NB4 (cell line): Measurements from ENCODE around the gene TST.

ENCODE experiments used
- DNase-seq: peaks from one replicate; pipeline ENCODE4 v3.0.0; 2010; ENCODE audit warnings: low read depth
- H3K4me3 ChIP-seq: one replicate; pipeline ENCODE4 v1.5.1; 2011; ENCODE audit warnings: mild to moderate bottlenecking, low read depth, low read length, moderate library complexity
- CTCF ChIP-seq: IDR thresholded peaks from one replicate; pipeline ENCODE4 v1.5.1; 2012; ENCODE audit warnings: low read depth, low read length
- MYC ChIP-seq: IDR thresholded peaks from 2 replicates; pipeline ENCODE4 v1.6.1; 2011; ENCODE audit warnings: low read depth, low read length
- POLR2A ChIP-seq: IDR thresholded peaks from 2 replicates; pipeline ENCODE4 v1.6.1; 2011; ENCODE audit warnings: mild to moderate bottlenecking; ENCODE audit not compliant: insufficient read length; ENCODE audit errors: extremely low read depth
- TF ChIP-seq, protein P1 (sequence below): IDR thresholded peaks from 2 replicates; pipeline ENCODE4 v1.6.1; 2011; ENCODE audit warnings: low read depth, low read length

TST gene

GRCh38 chr22:37022483-37023337 is 3.5 kb upstream of the TST start:
- no peak overlapping the region for H3K4me3 ChIP-seq
- TF ChIP-seq POLR2A: no peak
- TF ChIP-seq, protein P1, sequence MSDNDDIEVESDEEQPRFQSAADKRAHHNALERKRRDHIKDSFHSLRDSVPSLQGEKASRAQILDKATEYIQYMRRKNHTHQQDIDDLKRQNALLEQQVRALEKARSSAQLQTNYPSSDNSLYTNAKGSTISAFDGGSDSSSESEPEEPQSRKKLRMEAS: no peak
- TF ChIP-seq CTCF: no peak
- TF ChIP-seq MYC: no peak
- DNase-seq: no peak

GRCh38 chr22:37021710-37022482 is 2.6 kb upstream of the TST start:
- no peak for TF ChIP-seq MYC
- TF ChIP-seq POLR2A: no peak
- TF ChIP-seq, protein P1: no peak
- peak; percentile 86 for TF ChIP-seq CTCF
- DNase-seq: peak; percentile 74
- H3K4me3 ChIP-seq: no peak overlapping the region

GRCh38 chr22:37021041-37021440 is 1.8 kb upstream of the TST start:
- DNase-seq: no peak
- peak overlapping the region; percentile 1 for H3K4me3 ChIP-seq
- TF ChIP-seq, protein P1: no peak
- TF ChIP-seq POLR2A (no peak), CTCF (no peak), MYC (no peak)

GRCh38 chr22:37020192-37020479 is 889 bp upstream of the TST start:
- H3K4me3 ChIP-seq: peak overlapping the region; percentile 95
- TF ChIP-seq, protein P1: peak; percentile 82; the same call in 1 of the 2 replicates
- TF ChIP-seq CTCF: no peak
- peak; percentile 64 for DNase-seq

- peak; percentile 45 for DNase-seq
- peak overlapping the region; percentile 72 for H3K4me3 ChIP-seq
- TF ChIP-seq, protein P1: no peak
- TF ChIP-seq POLR2A (no peak), MYC (no peak), CTCF (no peak)
These were observed 385 bp downstream of the TST start for GRCh38 chr22:37018815-37019308.
